Body of pancreas (tissue), 4 donors: ENCODE results near the gene PTPRN2. TPM values are rescaled to one million over a fixed set of nuclear protein-coding genes. Genes with fewer than 3 reads are reported as not detected.

Experiments used
- ATAC-seq: fragments of 150-250 bp; one replicate; pipeline ENCODE4 v1.9.1; 2016
- DNase-seq, 4 donors: peaks; one replicate each; pipeline ENCODE4 v3.0.0-alpha.2; 2019
- H3K27ac ChIP-seq, 4 donors: fragments of 200-600 bp; sonication (generic); 1 replicate in 3 of 4; 2 replicates in 1 of 4; pipeline versions ENCODE4 v1.5.1 to v1.6.1; 2016 to 2019; ENCODE audit warnings: mild to moderate bottlenecking in 1 of 4, mixed read lengths in 1 of 4, moderate library complexity in 1 of 4
- H3K27me3 ChIP-seq, 2 donors: fragments of 200-600 bp; sonication (generic); one replicate each; pipeline ENCODE4 v1.6.0; 2016; ENCODE audit warnings: mild to moderate bottlenecking in 1 of 2
- H3K36me3 ChIP-seq, 2 donors: fragments of 200-600 bp; sonication (generic); replicated peaks in 1 of 2; 2 replicates each; pipeline ENCODE4 v1.5.1; 2016; ENCODE audit warnings: low read depth in 2 of 2; ENCODE audit not compliant: insufficient read depth in 1 of 2
- H3K4me1 ChIP-seq: fragments of 200-600 bp; sonication (generic); one replicate; pipeline ENCODE4 v1.6.0; 2016
- H3K4me3 ChIP-seq, 2 donors: fragments of 200-600 bp; sonication (generic); 1 replicate in 1 of 2; 2 replicates in 1 of 2; pipeline ENCODE4 v1.5.1; 2016 to 2019
- H3K9me3 ChIP-seq, 3 donors: fragments of 200-600 bp; sonication (generic); 1 replicate in 2 of 3; 2 replicates in 1 of 3; pipeline ENCODE4 v1.5.1; 2016
- POLR2A ChIP-seq, 3 donors: fragments of 450-650 bp; IDR thresholded peaks; one replicate each; pipeline ENCODE4 v1.6.1; 2016; ENCODE audit warnings: antibody characterized with exemption in 3 of 3, mild to moderate bottlenecking in 2 of 3
- WGBS, 2 donors: methylation state at CpG; one replicate each; pipeline ENCODE4 v1.1.5; 2017; 5-methylcytosine and 5-hydroxymethylcytosine counted together
- intact Hi-C: fragments of 100-400 bp; cut with DNase I; formaldehyde crosslinking; loops from one replicate; pipeline ENCODE4 v1.15.1; 2023
- total RNA-seq, 2 donors: library from RNA; depleted of rRNA; stranded (reverse); fragments of >200 nt; gene quantifications; one replicate each; pipeline ENCODE4 v1.1.0, GENCODE V29; 2016
- TF ChIP-seq, protein P1 (sequence below), 7 experiments: fragments of 450-650 bp in 4 of 7; fragments of 200-600 bp in 3 of 7; sonication (generic) in 3 of 7; IDR thresholded peaks; one replicate each; pipeline ENCODE4 v1.5.1; 2016 to 2019; ENCODE audit warnings: antibody characterized with exemption in 7 of 7

PTPRN2 gene
- total RNA-seq, 2 donors from 2014 or later = 31.6 to 76.1 TPM

DNA sequence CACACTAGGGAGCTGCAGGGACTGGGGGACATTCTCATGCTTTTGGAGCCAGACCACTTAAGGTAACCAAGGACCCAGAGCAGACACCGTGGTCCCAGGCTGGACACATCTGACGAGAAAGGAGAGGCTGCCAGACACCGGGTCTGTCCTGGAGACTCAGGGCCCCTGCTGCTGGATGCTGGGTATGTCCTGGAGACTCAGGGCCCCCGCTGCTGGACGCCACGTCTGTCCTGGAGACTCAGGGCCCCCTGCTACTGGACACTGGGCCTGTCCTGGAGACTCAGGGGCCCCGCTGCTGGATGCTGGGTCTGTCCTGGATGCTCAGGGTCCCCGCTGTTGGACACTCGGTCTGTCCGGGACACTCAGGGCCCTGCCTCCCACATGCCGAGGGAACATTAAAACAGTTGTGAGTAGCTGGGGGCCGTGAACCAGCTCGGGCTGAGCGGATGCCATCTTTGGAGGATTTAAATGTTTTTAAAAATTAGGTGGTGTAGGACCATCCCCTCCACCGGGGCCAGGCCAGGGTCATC lies 1001.1 kb downstream of the PTPRN2 start:
- intact Hi-C loops = no loop called here
- no peak for TF ChIP-seq POLR2A (IDR thresholded peaks at IDR 0.05)
- TF ChIP-seq, protein P1, sequence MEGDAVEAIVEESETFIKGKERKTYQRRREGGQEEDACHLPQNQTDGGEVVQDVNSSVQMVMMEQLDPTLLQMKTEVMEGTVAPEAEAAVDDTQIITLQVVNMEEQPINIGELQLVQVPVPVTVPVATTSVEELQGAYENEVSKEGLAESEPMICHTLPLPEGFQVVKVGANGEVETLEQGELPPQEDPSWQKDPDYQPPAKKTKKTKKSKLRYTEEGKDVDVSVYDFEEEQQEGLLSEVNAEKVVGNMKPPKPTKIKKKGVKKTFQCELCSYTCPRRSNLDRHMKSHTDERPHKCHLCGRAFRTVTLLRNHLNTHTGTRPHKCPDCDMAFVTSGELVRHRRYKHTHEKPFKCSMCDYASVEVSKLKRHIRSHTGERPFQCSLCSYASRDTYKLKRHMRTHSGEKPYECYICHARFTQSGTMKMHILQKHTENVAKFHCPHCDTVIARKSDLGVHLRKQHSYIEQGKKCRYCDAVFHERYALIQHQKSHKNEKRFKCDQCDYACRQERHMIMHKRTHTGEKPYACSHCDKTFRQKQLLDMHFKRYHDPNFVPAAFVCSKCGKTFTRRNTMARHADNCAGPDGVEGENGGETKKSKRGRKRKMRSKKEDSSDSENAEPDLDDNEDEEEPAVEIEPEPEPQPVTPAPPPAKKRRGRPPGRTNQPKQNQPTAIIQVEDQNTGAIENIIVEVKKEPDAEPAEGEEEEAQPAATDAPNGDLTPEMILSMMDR (IDR thresholded peaks at IDR 0.05) = no peak
- 92 to 97% methylated on average over 12 to 15 of the region's 15 CpGs for WGBS, 2 donors
- ATAC-seq (no peak), DNase-seq (no peak)
- Histone ChIP-seq H3K27ac (no peak overlapping the region), H3K4me3 (no peak overlapping the region), H3K27me3 (no peaks in the 10 kb centered on the region), H3K4me1 (no peaks in the 10 kb centered on the region), H3K9me3 (no peaks in the 10 kb centered on the region), H3K36me3 (no peaks in the 10 kb centered on the region)

DNA sequence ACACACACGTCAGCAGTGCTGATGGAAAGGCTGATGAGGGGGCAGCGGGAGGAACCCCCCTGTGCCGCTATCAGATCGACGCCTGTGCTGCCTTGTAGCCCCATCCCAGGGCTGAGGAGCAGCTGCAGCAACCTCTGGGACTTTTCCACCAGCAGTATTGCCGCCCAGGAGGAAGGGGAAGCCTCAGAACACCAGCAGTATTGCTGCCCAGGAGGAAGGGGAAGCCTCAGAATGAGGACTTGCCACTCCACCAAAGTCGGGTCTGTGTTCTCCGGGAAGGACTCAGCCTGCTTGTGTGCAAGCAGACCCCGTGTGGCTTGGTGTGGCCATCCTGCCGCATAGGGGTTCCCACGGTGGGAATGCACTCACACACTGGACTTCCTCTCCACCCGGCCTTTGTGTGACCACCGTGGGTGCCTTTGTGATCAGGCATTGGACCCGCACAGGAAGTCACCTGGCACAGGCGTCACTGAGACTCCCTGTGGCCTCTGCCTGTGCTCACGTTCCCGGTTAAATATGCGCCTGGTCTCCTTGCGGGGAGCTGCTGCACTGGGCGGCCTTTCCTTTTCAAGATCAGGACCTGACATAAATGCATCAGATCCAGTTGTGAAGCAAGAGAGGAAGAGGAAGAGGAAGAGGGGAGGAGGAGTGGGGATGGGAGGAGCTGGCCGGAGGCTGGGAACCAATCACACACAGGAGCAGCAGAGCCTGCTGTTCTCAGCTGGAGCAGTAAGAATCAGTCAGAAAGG lies 1002.3 kb downstream of the PTPRN2 start:
- 77 to 82% methylated on average over 12 to 19 of the region's 21 CpGs for WGBS, 2 donors
- no peaks in the 10 kb centered on the region for H3K4me1 ChIP-seq
- TF ChIP-seq, protein P1 (IDR thresholded peaks at IDR 0.05) = no peak
- no peak for TF ChIP-seq POLR2A (IDR thresholded peaks at IDR 0.05)
- no peaks in the 10 kb centered on the region for H3K27me3 ChIP-seq
- H3K4me3 ChIP-seq = no peak overlapping the region
- intact Hi-C loops = no loop called here
- H3K36me3 ChIP-seq = no peaks in the 10 kb centered on the region
- no peaks in the 10 kb centered on the region for H3K9me3 ChIP-seq
- DNase-seq = no peak
- no peak for ATAC-seq
- H3K27ac ChIP-seq = no peak overlapping the region

DNA sequence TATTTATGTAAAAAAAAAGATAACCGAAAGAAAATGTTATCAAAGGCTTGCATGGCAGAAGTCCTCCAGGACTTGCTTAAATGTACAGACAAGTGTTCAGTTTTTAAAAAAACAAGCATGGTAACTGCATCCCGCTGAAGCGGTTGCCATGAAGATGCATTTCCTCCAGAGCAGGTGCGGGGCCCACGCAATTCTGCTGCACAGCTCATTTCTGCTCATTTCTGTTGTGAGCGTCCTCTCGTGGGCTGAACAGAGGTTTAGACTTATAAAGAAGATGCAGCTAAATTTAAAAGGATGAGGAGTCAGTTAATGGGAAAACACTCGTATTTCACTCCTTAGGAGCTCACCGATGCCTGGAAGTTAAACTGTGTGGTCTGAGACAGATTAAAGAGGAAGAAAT lies 1003.2 kb downstream of the PTPRN2 start:
- no peak overlapping the region for H3K27ac ChIP-seq

DNA sequence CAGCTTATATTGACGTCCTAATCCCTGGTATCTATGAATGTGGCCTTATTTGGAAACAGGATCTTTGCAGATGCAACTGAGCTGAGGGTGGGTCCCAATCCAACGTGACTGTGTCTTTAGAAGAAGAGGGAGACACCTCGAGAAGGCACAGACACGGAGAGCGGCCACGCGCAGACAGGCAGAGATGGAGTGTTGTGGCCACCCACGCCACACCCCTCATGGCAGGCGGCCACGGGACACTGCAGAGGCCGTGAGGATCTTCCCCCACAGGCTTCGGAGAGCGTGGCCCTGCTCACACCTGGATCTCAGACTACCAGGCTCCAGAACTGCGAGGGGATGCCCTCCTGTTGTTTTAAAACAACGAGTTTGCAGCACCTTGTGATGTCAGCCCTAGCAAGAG lies 1005.9 kb downstream of the PTPRN2 start:
- TF ChIP-seq, protein P1 (IDR thresholded peaks at IDR 0.05) = no peak
- TF ChIP-seq POLR2A (IDR thresholded peaks at IDR 0.05) = no peak
- no peak for DNase-seq

More for the DNA sequence above, 1003.2 kb downstream of the PTPRN2 start:
- intact Hi-C loops = no loop called here
- ATAC-seq = no peak
- no peaks in the 10 kb centered on the region for H3K9me3 ChIP-seq
- 88 to 91% methylated on average over 9 of the region's 9 CpGs for WGBS, 2 donors
- no peak for DNase-seq
- H3K4me1 ChIP-seq = no peaks in the 10 kb centered on the region
- no peaks in the 10 kb centered on the region for H3K27me3 ChIP-seq
- no peak overlapping the region for H3K4me3 ChIP-seq
- TF ChIP-seq, protein P1 (IDR thresholded peaks at IDR 0.05) = no peak
- no peak for TF ChIP-seq POLR2A (IDR thresholded peaks at IDR 0.05)
- H3K36me3 ChIP-seq = no peaks in the 10 kb centered on the region

DNA sequence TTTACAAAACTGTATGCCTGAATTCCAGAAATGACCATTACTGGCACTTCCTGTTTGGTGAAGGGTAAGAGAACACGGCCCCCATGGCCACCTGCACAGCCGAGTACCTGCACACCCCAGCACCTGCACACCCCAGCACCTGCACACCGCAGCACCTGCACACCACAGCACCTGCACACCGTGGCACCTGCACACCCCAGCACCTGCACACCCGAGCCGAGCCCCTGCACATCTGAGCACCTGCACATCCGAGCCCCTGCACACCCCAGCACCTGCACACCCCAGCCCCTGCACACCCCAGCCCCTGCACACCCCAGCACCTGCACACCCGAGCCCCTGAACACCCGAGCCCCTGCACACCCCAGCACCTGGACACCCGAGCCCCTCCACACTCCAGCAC lies 1007.3 kb downstream of the PTPRN2 start:
- TF ChIP-seq, protein P1 (IDR thresholded peaks at IDR 0.05) = no peak
- no peak for TF ChIP-seq POLR2A (IDR thresholded peaks at IDR 0.05)
- H3K4me1 ChIP-seq = no peaks in the 10 kb centered on the region
- DNase-seq (no peak), ATAC-seq (no peak)
- H3K36me3 ChIP-seq = no peaks in the 10 kb centered on the region
- intact Hi-C loops = no loop called here
- H3K9me3 ChIP-seq = no peaks in the 10 kb centered on the region
- H3K27ac ChIP-seq = no peak overlapping the region
- H3K27me3 ChIP-seq = no peaks in the 10 kb centered on the region
- no peak overlapping the region for H3K4me3 ChIP-seq
- WGBS, 2 donors = 74 to 80% methylated on average over 8 to 10 of the region's 10 CpGs

More for the DNA sequence above, 1005.9 kb downstream of the PTPRN2 start:
- Histone ChIP-seq H3K9me3 (no peaks in the 10 kb centered on the region), H3K27me3 (no peaks in the 10 kb centered on the region), H3K27ac (no peak overlapping the region), H3K36me3 (no peaks in the 10 kb centered on the region), H3K4me1 (no peaks in the 10 kb centered on the region), H3K4me3 (no peak overlapping the region)
- 88 to 96% methylated on average over 8 to 15 of the region's 15 CpGs for WGBS, 2 donors
- intact Hi-C loops = no loop called here
- ATAC-seq = no peak
